Aorta (tissue), 5 donors: ENCODE data around the gene SLC38A5. TPM values are rescaled to one million over a fixed set of nuclear protein-coding genes. Genes with fewer than 3 reads are reported as not detected.
A peak's percentile ranks its signal among the peaks of the same experiment; 100 is the strongest.

Experiments used
- ATAC-seq: fragments of 200-7000 bp; cut with Tn5 transposase; one replicate; pipeline ENCODE4 v1.9.1; 2022; ENCODE audit warnings: moderate library complexity; ENCODE audit not compliant: low FRiP score
- DNase-seq, 2 donors: peaks; one replicate each; pipeline ENCODE4 v3.0.0-alpha.2; 2020
- H3K27ac ChIP-seq, 2 donors: one replicate each; pipeline ENCODE4 v1.5.1; 2013; ENCODE audit warnings: low read length in 2 of 2, mild to moderate bottlenecking in 2 of 2, moderate library complexity in 2 of 2, control low read depth in 1 of 2, inconsistent platforms in 1 of 2, low read depth in 1 of 2
- H3K27me3 ChIP-seq, 2 donors: one replicate each; pipeline ENCODE4 v1.6.1; 2013; ENCODE audit warnings: control low read depth in 1 of 2, low read length in 1 of 2, mild to moderate bottlenecking in 1 of 2, moderate library complexity in 1 of 2; ENCODE audit not compliant: insufficient read depth in 2 of 2, control insufficient read depth in 1 of 2
- H3K36me3 ChIP-seq, 2 donors: one replicate each; pipeline ENCODE4 v1.6.1; 2013; ENCODE audit warnings: control low read depth in 1 of 2, low read length in 1 of 2, mild to moderate bottlenecking in 1 of 2; ENCODE audit not compliant: insufficient read depth in 2 of 2, control insufficient read depth in 1 of 2
- H3K4me1 ChIP-seq, 2 donors: one replicate each; pipeline ENCODE4 v1.6.1; 2013; ENCODE audit warnings: low read length in 2 of 2, control low read depth in 1 of 2, mild to moderate bottlenecking in 1 of 2, moderate library complexity in 1 of 2; ENCODE audit not compliant: insufficient read depth in 2 of 2, control insufficient read depth in 1 of 2
- H3K4me3 ChIP-seq, 2 donors: one replicate each; pipeline ENCODE4 v1.5.1; 2013; ENCODE audit warnings: low read length in 2 of 2, control low read depth in 1 of 2, mild to moderate bottlenecking in 1 of 2
- H3K9me3 ChIP-seq: one replicate; pipeline ENCODE4 v1.6.1; 2013; ENCODE audit warnings: mild to moderate bottlenecking, low read length; ENCODE audit not compliant: control insufficient read depth
- WGBS, 2 donors: extraction: QIAGEN DNeasy Blood & Tissue Kit; methylation state at CpG; one replicate each; pipeline ENCODE4 v1.1.7; 2013; 5-methylcytosine and 5-hydroxymethylcytosine counted together
- intact Hi-C, 2 donors: fragments of 100-400 bp; cut with DNase I; formaldehyde crosslinking; loops; one replicate each; pipeline versions ENCODE4 v1.14.2 to v1.15.0; 2022
- polyA plus RNA-seq, 2 donors: library from polyadenylated mRNA; stranded (reverse); fragments of 200-250 nt; gene quantifications; one replicate each; pipeline ENCODE4 v1.2.3, GENCODE V29; 2013
- total RNA-seq, 2 donors: library from RNA; stranded (reverse); fragmentation: NEBNext Ultra II Directional; extraction: Animal tissue kit (Norgen Biotek cat#: 25700); gene quantifications; one replicate each; pipeline ENCODE4 v1.2.1, GENCODE V29; 2021
- donor health status: healthy with polysubstance abuse.
- donor health status: Bipolar disorder and iron deficiency.
- donor health status: DM: no; HTN: no; CAD: no.
- donor health status: DM: no; HTN: no; CAD: no.
- donor health status: DM: yes; HTN: yes; CAD: no.

The SLC38A5 gene
- total and polyA plus RNA-seq, 4 donors = 6.0 to 13.2 (median 10.2) TPM

- no peak for ATAC-seq
These were observed 1.8 kb downstream of the SLC38A5 start for GRCh38 chrX:48468247-48468671.

GRCh38 chrX:48467281-48467761, 2.7 kb downstream of the SLC38A5 start:
- no peaks in the 10 kb centered on the region for H3K4me1 ChIP-seq
- WGBS, 2 donors = 49 to 52% methylated on average over 10 of the region's 10 CpGs
- no peak for ATAC-seq
- no peaks in the 10 kb centered on the region for H3K9me3 ChIP-seq
- H3K4me3 ChIP-seq = no peak overlapping the region
- no peaks in the 10 kb centered on the region for H3K27me3 ChIP-seq
- H3K36me3 ChIP-seq = no peaks in the 10 kb centered on the region
- H3K27ac ChIP-seq = no peak overlapping the region
- intact Hi-C loops = no loop called here
- no peak for DNase-seq

More at GRCh38 chrX:48468247-48468671, 1.8 kb downstream of the SLC38A5 start:
- Histone ChIP-seq H3K27ac (no peak overlapping the region), H3K36me3 (no peaks in the 10 kb centered on the region), H3K27me3 (no peaks in the 10 kb centered on the region), H3K4me3 (peak overlapping the region in 1 of 2 donors; percentile 27), H3K9me3 (no peaks in the 10 kb centered on the region), H3K4me1 (no peaks in the 10 kb centered on the region)
- intact Hi-C loops = no loop called here
- DNase-seq = no peak
- 1 to 26% methylated on average over 12 to 18 of the region's 18 CpGs for whole genome bisulfite sequencing, 2 donors

GRCh38 chrX:48466696-48467095, 3.4 kb downstream of the SLC38A5 start:
- H3K4me3 ChIP-seq = no peak overlapping the region
- no peaks in the 10 kb centered on the region for H3K9me3 ChIP-seq
- DNase-seq = no peak
- H3K4me1 ChIP-seq = no peaks in the 10 kb centered on the region
- H3K27ac ChIP-seq = no peak overlapping the region
- intact Hi-C loops = no loop called here
- no peak for ATAC-seq
- no peaks in the 10 kb centered on the region for H3K27me3 ChIP-seq
- 84 to 96% methylated on average over 10 of the region's 10 CpGs for WGBS, 2 donors
- H3K36me3 ChIP-seq = no peaks in the 10 kb centered on the region

- H3K27me3 ChIP-seq = no peaks in the 10 kb centered on the region
- no peak overlapping the region for H3K27ac ChIP-seq
- WGBS, 2 donors = 49 to 53% methylated on average over 10 of the region's 10 CpGs
- intact Hi-C loops = no loop called here
- ATAC-seq (no peak), DNase-seq (no peak)
- no peaks in the 10 kb centered on the region for H3K36me3 ChIP-seq
- H3K4me1 ChIP-seq = no peaks in the 10 kb centered on the region
- no peaks in the 10 kb centered on the region for H3K9me3 ChIP-seq
- no peak overlapping the region for H3K4me3 ChIP-seq
These were observed 4.6 kb downstream of the SLC38A5 start for GRCh38 chrX:48465336-48465933.

- intact Hi-C loops = no loop called here
- Histone ChIP-seq H3K36me3 (no peaks in the 10 kb centered on the region), H3K27me3 (no peaks in the 10 kb centered on the region), H3K4me1 (no peaks in the 10 kb centered on the region), H3K9me3 (no peaks in the 10 kb centered on the region), H3K4me3 (no peak overlapping the region), H3K27ac (no peak overlapping the region)
- DNase-seq = no peak
- ATAC-seq = no peak
- WGBS, 2 donors = 77 to 80% methylated on average over 6 of the region's 6 CpGs
These were observed 8.2 kb downstream of the SLC38A5 start for GRCh38 chrX:48461830-48462229.

- no peak overlapping the region for H3K4me3 ChIP-seq
- no peaks in the 10 kb centered on the region for H3K36me3 ChIP-seq
- no peak overlapping the region for H3K27ac ChIP-seq
- H3K27me3 ChIP-seq = no peaks in the 10 kb centered on the region
- DNase-seq (no peak), ATAC-seq (no peak)
- intact Hi-C loops = no loop called here
- no peaks in the 10 kb centered on the region for H3K4me1 ChIP-seq
- WGBS, 2 donors = 91 to 93% methylated on average over 11 of the region's 11 CpGs
- H3K9me3 ChIP-seq = no peaks in the 10 kb centered on the region
These were observed 9.5 kb downstream of the SLC38A5 start for GRCh38 chrX:48460606-48461005.

- Histone ChIP-seq H3K27me3 (no peaks in the 10 kb centered on the region), H3K36me3 (no peaks in the 10 kb centered on the region), H3K4me3 (no peak overlapping the region), H3K27ac (no peak overlapping the region), H3K9me3 (no peaks in the 10 kb centered on the region), H3K4me1 (no peaks in the 10 kb centered on the region)
- intact Hi-C loops = no loop called here
- 93 to 94% methylated on average over 3 of the region's 3 CpGs for WGBS, 2 donors
- ATAC-seq = no peak
- no peak for DNase-seq
These were observed 10.0 kb downstream of the SLC38A5 start for GRCh38 chrX:48460031-48460430.

- intact Hi-C loops = no loop called here
- Histone ChIP-seq H3K27me3 (no peaks in the 10 kb centered on the region), H3K4me3 (no peak overlapping the region), H3K9me3 (no peaks in the 10 kb centered on the region), H3K4me1 (no peaks in the 10 kb centered on the region), H3K36me3 (no peaks in the 10 kb centered on the region), H3K27ac (no peak overlapping the region)
- DNase-seq = no peak
- no peak for ATAC-seq
- WGBS, 2 donors = 90 to 91% methylated on average over 6 of the region's 6 CpGs
These were observed 10.6 kb downstream of the SLC38A5 start for GRCh38 chrX:48459483-48459882.

- 52 to 60% methylated on average over 6 of the region's 6 CpGs for WGBS, 2 donors
- Histone ChIP-seq H3K36me3 (no peaks in the 10 kb centered on the region), H3K4me3 (no peak overlapping the region), H3K9me3 (no peaks in the 10 kb centered on the region), H3K27me3 (no peaks in the 10 kb centered on the region), H3K27ac (no peak overlapping the region), H3K4me1 (no peaks in the 10 kb centered on the region)
- ATAC-seq (no peak), DNase-seq (no peak)
- intact Hi-C loops = no loop called here
These were observed 11.3 kb downstream of the SLC38A5 start for GRCh38 chrX:48458711-48459110.
